CD14-positive monocyte (primary cell): ENCODE results near the gene TOPBP1. TPM values are rescaled to one million over a fixed set of nuclear protein-coding genes. Genes with fewer than 3 reads are reported as not detected.

Experiments
- DNase-seq, 3 donors: peaks; one replicate each; pipeline ENCODE4 v3.0.0-alpha.2; 2011 to 2022
- H2AFZ ChIP-seq: 2 replicates; pipeline ENCODE4 v1.6.0; 2012; ENCODE audit warnings: mild to moderate bottlenecking, low read depth, low read length, inconsistent platforms; ENCODE audit not compliant: insufficient read depth, poor library complexity, severe bottlenecking
- H3K27ac ChIP-seq, 2 donors: 1 replicate in 1 of 2; 2 replicates in 1 of 2; pipeline ENCODE4 v1.5.1; 2012 to 2013; ENCODE audit warnings: low read length in 2 of 2, control low read depth in 1 of 2, inconsistent platforms in 1 of 2, low read depth in 1 of 2, mild to moderate bottlenecking in 1 of 2
- H3K27me3 ChIP-seq, 2 donors: one replicate each; pipeline versions ENCODE4 v1.6.0 to v1.6.1; 2011 to 2013; ENCODE audit warnings: low read length in 2 of 2; ENCODE audit not compliant: control insufficient read depth in 2 of 2, insufficient read depth in 2 of 2
- H3K36me3 ChIP-seq, 2 donors: replicated peaks in 1 of 2; 1 replicate in 1 of 2; 2 replicates in 1 of 2; pipeline versions ENCODE4 v1.5.1 to v1.6.1; 2012 to 2013; ENCODE audit warnings: low read length in 2 of 2, control low read depth in 1 of 2, inconsistent platforms in 1 of 2, mild to moderate bottlenecking in 1 of 2; ENCODE audit not compliant: insufficient read depth in 2 of 2, control insufficient read depth in 1 of 2
- H3K4me1 ChIP-seq, 2 donors: 1 replicate in 1 of 2; 2 replicates in 1 of 2; pipeline versions ENCODE4 v1.5.1 to v1.6.1; 2012 to 2013; ENCODE audit warnings: low read length in 2 of 2, control low read depth in 1 of 2, inconsistent platforms in 1 of 2, mild to moderate bottlenecking in 1 of 2, moderate library complexity in 1 of 2; ENCODE audit not compliant: insufficient read depth in 2 of 2, control insufficient read depth in 1 of 2
- H3K4me2 ChIP-seq: replicated peaks from 2 replicates; pipeline ENCODE3; 2012; ENCODE audit warnings: low read length, moderate library complexity, mild to moderate bottlenecking; ENCODE audit not compliant: poor library complexity, severe bottlenecking; ENCODE audit errors: extremely low read depth
- H3K4me3 ChIP-seq, 3 experiments: fragments of 200-600 bp in 1 of 3; sonication (generic) in 1 of 3; replicated peaks in 1 of 3; 1 replicate in 2 of 3; 2 replicates in 1 of 3; pipeline ENCODE4 v1.5.1; 2011 to 2013; ENCODE audit warnings: low read length in 3 of 3, mild to moderate bottlenecking in 3 of 3, control low read depth in 2 of 3, low read depth in 2 of 3, inconsistent platforms in 1 of 3, moderate library complexity in 1 of 3
- H3K79me2 ChIP-seq: 2 replicates; pipeline ENCODE4 v1.6.0; 2012; ENCODE audit warnings: mild to moderate bottlenecking, control low read depth, inconsistent platforms, low read length, moderate library complexity; ENCODE audit not compliant: insufficient read depth
- H3K9ac ChIP-seq: 2 replicates; pipeline ENCODE4 v1.6.0; 2017; ENCODE audit warnings: low read length, mild to moderate bottlenecking; ENCODE audit not compliant: insufficient read depth, poor library complexity, severe bottlenecking
- H3K9me3 ChIP-seq, 2 donors: replicated peaks in 1 of 2; 1 replicate in 1 of 2; 2 replicates in 1 of 2; pipeline versions ENCODE4 v1.5.1 to v1.6.1; 2012 to 2013; ENCODE audit warnings: low read length in 2 of 2, control low read depth in 1 of 2; ENCODE audit not compliant: control insufficient read depth in 1 of 2, insufficient read depth in 1 of 2
- H4K20me1 ChIP-seq: 2 replicates; pipeline ENCODE4 v1.6.0; 2012; ENCODE audit warnings: mild to moderate bottlenecking, low read length, control low read depth, moderate library complexity; ENCODE audit not compliant: insufficient read depth
- H3K27ac Mint-ChIP-seq, 7 donors: one replicate each; pipeline ENCODE4 v1.8.0; 2020; ENCODE audit warnings: mild to moderate bottlenecking in 7 of 7, mixed read lengths in 7 of 7, moderate library complexity in 6 of 7, inconsistent platforms in 2 of 7
- H3K27me3 Mint-ChIP-seq, 3 donors: one replicate each; pipeline ENCODE4 v1.8.0; 2021 to 2022; ENCODE audit warnings: low read depth in 3 of 3, mild to moderate bottlenecking in 3 of 3, mixed read lengths in 3 of 3, moderate library complexity in 3 of 3, inconsistent platforms in 1 of 3
- H3K36me3 Mint-ChIP-seq, 2 donors: one replicate each; pipeline ENCODE4 v1.8.0; 2020; ENCODE audit warnings: mixed read lengths in 2 of 2, inconsistent platforms in 1 of 2, mild to moderate bottlenecking in 1 of 2
- H3K4me1 Mint-ChIP-seq: one replicate; pipeline ENCODE4 v1.8.0; 2020; ENCODE audit warnings: mild to moderate bottlenecking, mixed read lengths
- H3K4me3 Mint-ChIP-seq, 2 donors: one replicate each; pipeline ENCODE4 v1.8.0; 2020; ENCODE audit warnings: mild to moderate bottlenecking in 2 of 2, mixed read lengths in 2 of 2, moderate library complexity in 1 of 2
- H3K9me3 Mint-ChIP-seq, 7 donors: one replicate each; pipeline ENCODE4 v1.8.0; 2020 to 2022; ENCODE audit warnings: mixed read lengths in 7 of 7, mild to moderate bottlenecking in 6 of 7, moderate library complexity in 6 of 7, inconsistent platforms in 2 of 7
- WGBS: methylation state at CpG from one replicate; pipeline ENCODE4 v1.1.5; 2013; ENCODE audit warnings: missing lambda C conversion rate; ENCODE audit not compliant: insufficient coverage; 5-methylcytosine and 5-hydroxymethylcytosine counted together
- intact Hi-C, 2 donors: fragments of 100-400 bp; cut with micrococcal nuclease; formaldehyde crosslinking; loops; one replicate each; pipeline versions ENCODE4 v1.15.0 to v1.15.1; 2023
- polyA plus RNA-seq, 3 donors: library from polyadenylated mRNA; depleted of rRNA in 1 of 3; unstranded in 2 of 3; stranded (reverse) in 1 of 3; fragments of 300-500 nt in 2 of 3; fragments of >200 nt in 1 of 3; fragmentation: Illumina TruSeq in 2 of 3; gene quantifications; 1 replicate in 2 of 3; 2 replicates in 1 of 3; pipeline ENCODE4 v1.2.3, GENCODE V29; 2012 to 2021
- TF ChIP-seq, protein P1 (sequence below): fragments of 200-600 bp; IDR thresholded peaks from one replicate; pipeline ENCODE4 v1.8.0; 2022; ENCODE audit warnings: antibody characterized with exemption, mild to moderate bottlenecking

TOPBP1 gene
- polyA plus RNA-seq, 3 donors: 4.9 to 24.3 (median 7.0) TPM

DNA sequence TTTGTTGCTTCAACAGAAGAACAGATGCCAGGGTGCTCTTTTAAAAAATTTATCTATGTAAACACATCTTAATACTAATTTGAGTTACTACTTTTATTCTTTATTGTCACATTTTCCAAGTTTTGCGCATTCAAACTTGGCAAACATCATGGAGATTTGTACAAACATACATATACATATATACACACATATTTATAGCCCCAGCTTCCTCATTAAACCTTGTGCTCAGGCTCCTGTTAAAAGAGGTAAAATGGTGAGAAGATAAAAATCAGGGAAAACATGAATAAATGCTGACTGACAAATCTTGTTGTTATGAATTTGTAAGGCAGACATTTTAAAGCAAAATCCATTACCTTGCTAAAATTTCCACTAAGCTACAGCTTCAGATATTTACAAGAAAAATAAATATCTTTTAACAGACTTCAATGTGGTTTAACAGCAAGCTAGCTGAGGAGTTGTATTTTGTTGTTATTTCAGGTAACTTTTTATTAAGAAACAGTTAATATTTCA is 61.1 kb downstream of the TOPBP1 start:
- intact Hi-C loops: no loop called here
- TF ChIP-seq, protein P1, sequence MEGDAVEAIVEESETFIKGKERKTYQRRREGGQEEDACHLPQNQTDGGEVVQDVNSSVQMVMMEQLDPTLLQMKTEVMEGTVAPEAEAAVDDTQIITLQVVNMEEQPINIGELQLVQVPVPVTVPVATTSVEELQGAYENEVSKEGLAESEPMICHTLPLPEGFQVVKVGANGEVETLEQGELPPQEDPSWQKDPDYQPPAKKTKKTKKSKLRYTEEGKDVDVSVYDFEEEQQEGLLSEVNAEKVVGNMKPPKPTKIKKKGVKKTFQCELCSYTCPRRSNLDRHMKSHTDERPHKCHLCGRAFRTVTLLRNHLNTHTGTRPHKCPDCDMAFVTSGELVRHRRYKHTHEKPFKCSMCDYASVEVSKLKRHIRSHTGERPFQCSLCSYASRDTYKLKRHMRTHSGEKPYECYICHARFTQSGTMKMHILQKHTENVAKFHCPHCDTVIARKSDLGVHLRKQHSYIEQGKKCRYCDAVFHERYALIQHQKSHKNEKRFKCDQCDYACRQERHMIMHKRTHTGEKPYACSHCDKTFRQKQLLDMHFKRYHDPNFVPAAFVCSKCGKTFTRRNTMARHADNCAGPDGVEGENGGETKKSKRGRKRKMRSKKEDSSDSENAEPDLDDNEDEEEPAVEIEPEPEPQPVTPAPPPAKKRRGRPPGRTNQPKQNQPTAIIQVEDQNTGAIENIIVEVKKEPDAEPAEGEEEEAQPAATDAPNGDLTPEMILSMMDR: no peak
- Histone ChIP-seq H3K9ac (no peak overlapping the region), H3K4me3 (no peak overlapping the region), H3K79me2 (no peaks in the 10 kb centered on the region), H2AFZ (no peak overlapping the region), H3K27ac (no peak overlapping the region), H4K20me1 (no peaks in the 10 kb centered on the region), H3K4me2 (no peak overlapping the region), H3K27me3 (no peaks in the 10 kb centered on the region), H3K36me3 (peaks cover 13 to 73% of the 10 kb centered on the region in 2 donors), H3K4me1 (no peaks in the 10 kb centered on the region), H3K9me3 (no peaks in the 10 kb centered on the region)
- peaks cover 0 to 2% (median 0%) of the 10 kb centered on the region in 7 donors for H3K9me3 Mint-ChIP-seq
- H3K27me3 Mint-ChIP-seq: no peaks in the 10 kb centered on the region
- no peak for DNase-seq
- no peak overlapping the region for H3K4me3 Mint-ChIP-seq
- peaks cover 38 to 65% of the 10 kb centered on the region in 2 donors for H3K36me3 Mint-ChIP-seq
- H3K27ac Mint-ChIP-seq: no peak overlapping the region
- no peaks in the 10 kb centered on the region for H3K4me1 Mint-ChIP-seq
- no CpG with 5 or more reads among the region's 1 CpG for WGBS

DNA sequence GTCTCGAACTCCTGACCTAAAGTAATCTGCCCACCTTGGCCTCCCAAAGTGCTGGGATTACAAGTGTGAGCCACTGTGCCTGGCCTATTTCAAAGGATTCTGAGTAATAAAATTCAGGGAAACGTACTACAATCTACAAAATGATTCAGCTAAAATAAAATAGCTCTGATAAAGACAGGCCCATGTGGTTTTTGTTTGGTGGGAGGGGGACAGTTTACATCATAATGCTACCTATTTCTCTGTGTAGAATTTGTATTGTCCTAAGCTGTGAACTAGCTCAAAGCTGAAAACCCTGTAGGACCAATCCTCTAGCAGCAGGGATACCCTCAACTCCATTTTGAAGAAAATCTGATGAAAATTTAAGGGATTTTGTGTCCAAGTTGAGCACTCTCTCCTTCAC is 62.5 kb downstream of the TOPBP1 start:
- Mint-ChIP-seq H3K36me3 (peaks cover 28 to 51% of the 10 kb centered on the region in 2 donors), H3K9me3 (peaks cover 0 to 2% (median 0%) of the 10 kb centered on the region in 7 donors), H3K4me3 (no peak overlapping the region), H3K27ac (no peak overlapping the region), H3K4me1 (no peaks in the 10 kb centered on the region), H3K27me3 (no peaks in the 10 kb centered on the region)
- Histone ChIP-seq H3K4me2 (no peak overlapping the region), H2AFZ (no peak overlapping the region), H3K4me3 (no peak overlapping the region), H3K36me3 (peaks cover 9 to 59% of the 10 kb centered on the region in 2 donors), H3K27me3 (no peaks in the 10 kb centered on the region), H3K9ac (no peak overlapping the region), H3K27ac (no peak overlapping the region), H3K79me2 (no peaks in the 10 kb centered on the region), H3K4me1 (no peaks in the 10 kb centered on the region), H3K9me3 (no peaks in the 10 kb centered on the region), H4K20me1 (no peaks in the 10 kb centered on the region)
- TF ChIP-seq, protein P1: no peak
- intact Hi-C loops: no loop called here
- DNase-seq: no peak
- WGBS: no CpG with 5 or more reads among the region's 2 CpGs
